Mononuclear cell (primary cell): Measurements from ENCODE around the gene KCNAB2. TPM values are rescaled to one million over a fixed set of nuclear protein-coding genes. Genes with fewer than 3 reads are reported as not detected.

Source experiments
- H3K27me3 ChIP-seq: 2 replicates; pipeline ENCODE4 v1.6.0; 2011; ENCODE audit warnings: low read length, control low read depth; ENCODE audit not compliant: insufficient read depth
- H3K4me1 ChIP-seq: 2 replicates; pipeline ENCODE4 v1.5.1; 2011; ENCODE audit warnings: mild to moderate bottlenecking, low read length, control low read depth; ENCODE audit not compliant: insufficient read depth
- H3K4me3 ChIP-seq: 2 replicates; pipeline ENCODE4 v1.5.1; 2011; ENCODE audit warnings: mild to moderate bottlenecking, low read length, moderate library complexity
- H3K9me3 ChIP-seq: 2 replicates; pipeline ENCODE4 v1.5.1; 2011; ENCODE audit warnings: low read depth, mild to moderate bottlenecking, control low read depth, low read length
- total RNA-seq: library from RNA; depleted of rRNA; stranded (reverse); fragments of >200 nt; gene quantifications from one replicate; pipeline ENCODE4 v1.2.3, GENCODE V29; 2012

KCNAB2 gene
- total RNA-seq, 1 donor, result 66.3 TPM

DNA sequence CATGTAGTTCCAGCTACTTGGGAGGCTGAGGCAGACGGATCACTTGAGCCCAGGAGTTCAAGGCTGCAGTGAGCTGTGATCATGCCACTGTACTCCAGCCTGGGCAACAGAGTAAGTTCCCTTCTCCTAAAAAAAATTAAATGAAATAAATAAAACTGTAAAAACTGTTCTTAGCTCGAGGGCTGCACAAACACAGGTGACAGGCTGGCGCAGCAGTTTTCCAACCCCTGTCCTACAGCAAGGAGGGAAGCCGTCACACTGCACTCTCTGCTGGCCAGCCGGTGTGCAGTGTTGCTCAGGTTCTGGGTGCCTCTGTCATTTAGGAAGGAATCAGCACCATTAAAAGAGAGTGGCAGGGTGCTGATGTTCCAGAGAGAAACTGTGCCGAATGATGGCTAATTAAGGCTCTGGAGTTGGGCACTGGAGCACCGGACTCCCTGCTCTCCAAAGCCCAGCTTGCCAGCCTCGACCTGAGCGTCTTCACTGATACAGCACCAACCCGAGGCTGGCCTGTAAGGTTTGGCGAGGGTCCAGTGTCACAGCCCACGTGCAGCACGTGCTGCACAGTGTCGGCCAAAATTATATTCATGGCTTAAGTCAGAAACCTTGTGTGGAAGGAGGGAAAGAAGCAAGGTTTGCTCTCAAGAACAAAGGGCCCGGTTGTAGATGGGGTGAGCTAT, 26.4 kb upstream of the KCNAB2 start:
- H3K9me3 ChIP-seq, result no peaks in the 10 kb centered on the region
- H3K4me3 ChIP-seq, result no peak overlapping the region
- no peaks in the 10 kb centered on the region for H3K27me3 ChIP-seq
- H3K4me1 ChIP-seq, result peaks cover 12% of the 10 kb centered on the region

DNA sequence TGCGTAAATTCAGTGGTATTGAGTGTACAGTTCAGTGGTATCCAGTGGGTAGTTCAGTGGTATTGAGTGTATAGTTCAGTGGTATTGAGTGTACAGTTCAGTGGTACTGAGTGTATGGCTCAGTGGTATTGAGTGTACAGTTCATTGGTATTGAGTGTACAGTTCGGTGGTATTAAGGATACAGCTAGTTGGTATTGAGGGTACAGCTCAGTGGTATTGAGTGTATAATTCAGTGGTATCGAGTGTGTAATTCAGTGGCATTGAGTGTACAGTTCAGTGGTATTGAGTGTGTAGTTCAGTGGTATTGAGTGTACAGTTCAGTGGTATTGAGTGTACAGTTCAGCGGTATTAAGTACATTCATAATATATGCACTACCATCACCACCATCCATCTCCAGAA, 23.5 kb upstream of the KCNAB2 start:
- Histone ChIP-seq H3K4me1 (peaks cover 19% of the 10 kb centered on the region), H3K4me3 (no peak overlapping the region), H3K9me3 (no peaks in the 10 kb centered on the region)

DNA sequence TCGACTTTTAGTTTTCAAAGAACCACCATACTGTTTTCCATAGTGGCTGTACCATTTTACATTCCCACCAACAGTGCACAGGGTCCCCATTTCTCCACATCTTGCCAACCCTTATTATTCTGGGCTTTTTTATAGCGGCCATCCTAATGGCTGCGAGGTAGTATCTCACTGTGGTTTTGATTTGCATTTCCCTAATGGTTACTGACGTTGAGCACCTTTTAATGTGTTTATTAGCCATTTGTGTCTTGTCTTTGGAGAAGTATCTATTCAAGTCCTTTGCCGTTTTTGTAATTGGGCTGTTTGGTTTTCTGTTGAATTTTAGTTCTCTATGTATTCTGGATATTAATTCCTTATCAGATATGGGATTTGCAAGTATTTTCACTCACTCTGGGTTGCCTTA, 22.3 kb upstream of the KCNAB2 start:
- Histone ChIP-seq H3K4me1 (peaks cover 30% of the 10 kb centered on the region), H3K27me3 (no peaks in the 10 kb centered on the region), H3K9me3 (no peaks in the 10 kb centered on the region), H3K4me3 (no peak overlapping the region)

More for the DNA sequence above, 23.5 kb upstream of the KCNAB2 start:
- no peaks in the 10 kb centered on the region for H3K27me3 ChIP-seq

- H3K27me3 ChIP-seq, result no peaks in the 10 kb centered on the region
- H3K4me1 ChIP-seq, result peaks cover 41% of the 10 kb centered on the region
- H3K4me3 ChIP-seq, result no peak overlapping the region
- no peaks in the 10 kb centered on the region for H3K9me3 ChIP-seq
Measured at GRCh38 chr1:6024376-6024775, 21.3 kb upstream of the KCNAB2 start.

DNA sequence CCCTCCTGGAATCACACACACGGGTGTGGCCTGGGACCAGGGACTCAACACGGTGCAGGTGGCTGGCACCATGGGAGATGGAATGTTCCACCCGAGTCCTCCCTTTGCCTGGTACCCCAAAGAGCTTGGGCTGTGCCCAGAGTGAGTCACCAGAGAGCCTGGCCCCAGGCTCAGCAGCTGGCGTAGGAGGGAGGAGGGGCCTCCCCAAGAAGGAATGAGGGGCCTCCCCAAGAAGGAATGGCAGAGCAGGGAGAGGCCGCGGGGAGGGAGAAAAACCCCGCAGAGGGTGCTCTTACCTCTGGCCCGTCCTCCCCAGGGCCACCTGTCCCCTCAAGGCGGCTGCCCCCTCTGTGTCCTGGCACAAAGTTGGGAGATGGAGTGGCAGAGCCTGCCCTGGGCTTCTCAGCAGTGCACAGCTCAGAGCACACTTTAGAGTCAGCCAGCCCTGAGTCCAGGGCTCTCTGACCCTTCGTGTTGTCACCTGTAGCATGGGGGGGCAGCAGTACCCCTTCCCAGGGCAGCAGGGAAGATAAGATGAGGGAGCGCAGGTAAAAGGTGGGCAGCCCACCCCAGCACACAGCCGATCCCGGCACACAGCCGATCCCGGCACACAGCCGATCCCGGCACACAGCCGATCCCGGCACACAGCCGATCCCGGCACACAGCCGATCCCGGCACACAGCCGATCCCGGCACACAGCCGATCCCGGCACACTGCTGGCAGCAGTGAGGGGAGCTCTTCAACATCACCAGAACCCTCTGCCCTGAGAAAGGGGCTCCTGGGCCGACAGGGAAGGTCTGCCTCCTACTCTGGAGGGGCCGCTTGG, 20.2 kb upstream of the KCNAB2 start:
- H3K27me3 ChIP-seq, result no peaks in the 10 kb centered on the region
- H3K4me3 ChIP-seq, result peak overlapping the region; percentile 52
- H3K9me3 ChIP-seq, result no peaks in the 10 kb centered on the region
- H3K4me1 ChIP-seq, result peaks cover 51% of the 10 kb centered on the region

DNA sequence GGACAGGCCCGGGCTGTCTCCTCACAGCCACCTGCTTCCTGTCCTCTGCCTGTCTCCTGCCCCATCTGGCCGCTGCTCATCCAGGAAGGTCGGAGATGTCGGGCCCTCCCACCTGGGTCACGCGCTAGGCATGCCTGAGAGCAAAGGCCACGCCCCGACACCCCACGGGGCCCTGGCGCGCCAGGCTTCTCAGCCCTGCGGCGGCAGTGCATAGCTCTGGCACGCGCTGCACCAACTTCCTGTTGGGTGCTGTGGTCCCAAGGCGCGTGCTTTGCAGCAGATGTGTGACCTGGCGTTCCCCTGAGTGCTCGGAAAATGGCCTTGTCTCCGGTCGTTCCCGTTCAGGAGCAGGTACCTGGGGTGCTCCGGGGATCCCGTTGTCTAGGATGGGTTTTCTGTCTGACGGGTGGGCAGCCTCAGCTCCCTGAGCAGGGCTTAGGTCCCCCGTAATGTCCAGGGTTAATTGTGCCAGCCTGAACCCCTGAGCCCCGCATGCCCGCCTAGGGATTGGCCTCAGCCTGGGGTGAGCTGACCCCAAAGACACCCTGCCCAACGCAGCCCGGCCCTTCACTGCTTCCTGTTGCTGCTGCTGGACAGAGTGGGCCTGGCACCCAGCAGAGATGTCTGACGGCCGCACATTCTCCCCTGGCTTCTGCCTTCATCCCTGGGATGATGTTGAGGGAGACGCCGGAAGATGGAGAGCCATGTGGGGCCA, 19.4 kb upstream of the KCNAB2 start:
- peaks cover 57% of the 10 kb centered on the region for H3K4me1 ChIP-seq
- peak overlapping the region; percentile 52 for H3K4me3 ChIP-seq

GRCh38 chr1:6027591-6027990, 18.1 kb upstream of the KCNAB2 start:
- Histone ChIP-seq H3K27me3 (no peaks in the 10 kb centered on the region), H3K4me3 (peak overlapping the region; percentile 52), H3K4me1 (peaks cover 70% of the 10 kb centered on the region), H3K9me3 (no peaks in the 10 kb centered on the region)

More for the DNA sequence above, 19.4 kb upstream of the KCNAB2 start:
- no peaks in the 10 kb centered on the region for H3K27me3 ChIP-seq
- H3K9me3 ChIP-seq, result no peaks in the 10 kb centered on the region

- Histone ChIP-seq H3K27me3 (no peaks in the 10 kb centered on the region), H3K9me3 (no peaks in the 10 kb centered on the region), H3K4me3 (peak overlapping the region; percentile 52), H3K4me1 (peaks cover 76% of the 10 kb centered on the region)
Measured at GRCh38 chr1:6028042-6028850, 17.4 kb upstream of the KCNAB2 start.

DNA sequence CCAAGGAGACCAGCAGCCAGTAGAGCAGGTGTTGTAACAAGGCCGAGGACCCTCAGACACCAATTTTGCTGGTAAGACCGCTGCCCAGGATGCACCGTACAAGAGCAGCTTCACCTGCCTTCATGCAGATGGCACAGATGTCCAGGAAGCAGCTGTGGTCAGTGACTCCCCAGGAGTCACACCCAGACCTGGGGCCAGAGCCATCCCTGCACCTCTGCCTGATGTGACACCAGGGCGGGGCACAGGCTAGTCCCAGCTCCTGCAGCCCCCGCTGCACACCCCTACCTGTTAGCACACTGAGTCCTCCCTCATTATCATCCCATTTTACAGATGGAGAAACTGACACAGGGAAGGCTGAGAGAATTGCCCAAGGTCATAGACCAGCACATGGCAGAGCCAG, 16.3 kb upstream of the KCNAB2 start:
- peaks cover 82% of the 10 kb centered on the region for H3K4me1 ChIP-seq
- no peak overlapping the region for H3K4me3 ChIP-seq
- no peaks in the 10 kb centered on the region for H3K9me3 ChIP-seq
- H3K27me3 ChIP-seq, result no peaks in the 10 kb centered on the region

GRCh38 chr1:6030132-6030531, 15.6 kb upstream of the KCNAB2 start:
- H3K9me3 ChIP-seq, result no peaks in the 10 kb centered on the region
- no peaks in the 10 kb centered on the region for H3K27me3 ChIP-seq
- H3K4me1 ChIP-seq, result peaks cover 86% of the 10 kb centered on the region
- H3K4me3 ChIP-seq, result no peak overlapping the region

- Histone ChIP-seq H3K4me3 (no peak overlapping the region), H3K4me1 (peaks cover 84% of the 10 kb centered on the region)
Measured at GRCh38 chr1:6030547-6031261, 15.0 kb upstream of the KCNAB2 start.

DNA sequence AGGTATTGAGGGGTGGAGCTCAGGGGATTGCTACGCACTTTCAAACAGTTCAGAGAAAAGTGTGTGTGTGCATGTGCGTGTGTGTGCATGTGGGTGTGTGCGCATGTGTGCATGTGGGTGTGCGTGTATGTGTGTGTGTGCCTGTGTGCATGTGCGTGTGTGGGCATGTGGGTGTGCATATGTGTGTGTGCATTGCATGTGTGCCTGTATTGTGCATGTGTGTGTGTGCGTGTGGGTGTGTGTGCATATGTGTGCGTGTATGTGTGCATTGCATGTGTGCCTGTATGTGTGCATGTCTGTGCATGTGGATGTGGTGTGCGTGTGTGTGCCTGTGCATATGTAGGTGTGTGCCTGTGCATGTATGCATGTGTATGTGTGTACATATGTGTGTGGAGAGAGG, 12.6 kb upstream of the KCNAB2 start:
- Histone ChIP-seq H3K4me1 (peaks cover 80% of the 10 kb centered on the region), H3K9me3 (no peaks in the 10 kb centered on the region), H3K27me3 (no peaks in the 10 kb centered on the region), H3K4me3 (no peak overlapping the region)

More at GRCh38 chr1:6030547-6031261, 15.0 kb upstream of the KCNAB2 start:
- Histone ChIP-seq H3K9me3 (no peaks in the 10 kb centered on the region), H3K27me3 (no peaks in the 10 kb centered on the region)

DNA sequence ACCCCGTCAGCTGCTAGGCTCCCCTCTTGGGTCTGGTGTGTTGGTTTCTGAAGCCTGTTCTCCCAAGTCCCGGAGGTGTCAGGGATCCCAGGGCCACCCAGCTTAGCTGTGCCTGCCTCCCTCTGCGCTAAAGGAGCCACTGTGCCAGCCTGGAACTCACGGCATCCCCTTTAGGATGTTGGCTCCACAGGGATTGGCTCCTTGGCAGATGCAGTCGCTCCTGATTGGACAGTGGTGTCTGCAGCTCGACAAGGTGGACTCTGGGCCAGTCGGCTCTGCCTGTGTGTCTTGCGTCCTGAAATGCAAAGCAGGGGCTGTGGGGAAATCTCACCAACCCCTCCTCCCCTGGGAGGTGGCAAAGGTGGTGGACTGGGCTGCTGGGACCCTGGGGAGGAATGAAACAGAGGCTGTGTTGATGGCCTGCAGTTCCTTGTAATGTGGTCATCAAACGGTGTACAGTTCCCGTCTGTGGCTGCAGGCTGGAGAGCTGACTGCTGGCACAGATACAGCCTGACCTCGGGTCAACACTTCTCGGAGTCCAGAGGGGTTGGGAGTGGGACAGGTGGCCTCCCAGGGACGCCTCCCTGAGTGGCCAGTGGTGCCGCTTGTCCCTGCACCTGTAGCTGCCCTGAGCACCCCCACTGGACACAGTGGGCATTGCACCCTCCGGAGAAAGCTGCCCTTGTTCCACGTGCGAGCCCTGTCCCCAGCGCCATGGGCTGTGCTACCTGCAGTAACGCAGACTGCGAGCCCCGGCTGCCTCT, 11.5 kb upstream of the KCNAB2 start:
- H3K4me1 ChIP-seq, result peaks cover 80% of the 10 kb centered on the region
- H3K4me3 ChIP-seq, result no peak overlapping the region

More for the DNA sequence above, 11.5 kb upstream of the KCNAB2 start:
- H3K9me3 ChIP-seq, result no peaks in the 10 kb centered on the region
- no peaks in the 10 kb centered on the region for H3K27me3 ChIP-seq
